GM23248 (cell line): Measurements from ENCODE around the gene LRRC4B. TPM values are rescaled to one million over a fixed set of nuclear protein-coding genes. Genes with fewer than 3 reads are reported as not detected.

Experiments
- DNase-seq: peaks from one replicate; pipeline ENCODE4 v3.0.0-alpha.2; 2015
- H2AFZ ChIP-seq: fragments of 200-600 bp; sonication (generic); 2 replicates; pipeline ENCODE4 v1.6.1; 2016; ENCODE audit warnings: antibody characterized with exemption
- H3F3A ChIP-seq: fragments of 200-600 bp; sonication (generic); 2 replicates; pipeline ENCODE4 v1.6.1; 2016; ENCODE audit warnings: mild to moderate bottlenecking, antibody characterized with exemption, mixed run types; ENCODE audit not compliant: insufficient read depth
- H3K27ac ChIP-seq: fragments of 200-600 bp; sonication (generic); 2 replicates; pipeline ENCODE4 v1.5.1; 2016; ENCODE audit warnings: mild to moderate bottlenecking
- H3K27me3 ChIP-seq: fragments of 200-600 bp; sonication (generic); replicated peaks from 2 replicates; pipeline ENCODE4 v1.6.1; 2016; ENCODE audit warnings: mild to moderate bottlenecking; ENCODE audit not compliant: insufficient read depth
- H3K36me3 ChIP-seq: fragments of 200-600 bp; sonication (generic); 2 replicates; pipeline ENCODE4 v1.6.1; 2016; ENCODE audit warnings: low read depth, mild to moderate bottlenecking
- H3K4me1 ChIP-seq: fragments of 200-600 bp; sonication (generic); 2 replicates; pipeline ENCODE4 v1.6.1; 2016; ENCODE audit warnings: mild to moderate bottlenecking; ENCODE audit not compliant: insufficient read depth
- H3K4me2 ChIP-seq: fragments of 200-600 bp; sonication (generic); one replicate; pipeline ENCODE4 v1.6.1; 2016; ENCODE audit warnings: mild to moderate bottlenecking; ENCODE audit not compliant: unreplicated experiment
- H3K4me3 ChIP-seq: fragments of 200-600 bp; sonication (generic); 2 replicates; pipeline ENCODE4 v1.5.1; 2016; ENCODE audit warnings: mild to moderate bottlenecking
- H3K79me2 ChIP-seq: fragments of 200-600 bp; sonication (generic); 2 replicates; pipeline ENCODE4 v1.6.1; 2016; ENCODE audit warnings: mild to moderate bottlenecking; ENCODE audit not compliant: insufficient read depth
- H3K9ac ChIP-seq: fragments of 200-600 bp; sonication (generic); 2 replicates; pipeline ENCODE4 v1.6.1; 2016; ENCODE audit warnings: mild to moderate bottlenecking
- H3K9me2 ChIP-seq: fragments of 200-600 bp; sonication (generic); 2 replicates; pipeline ENCODE4 v1.6.1; 2016; ENCODE audit warnings: mixed run types, mild to moderate bottlenecking, moderate library complexity; ENCODE audit not compliant: insufficient read depth
- H3K9me3 ChIP-seq: fragments of 200-600 bp; sonication (generic); one replicate; pipeline ENCODE4 v1.6.1; 2017; ENCODE audit warnings: low read depth
- H4K20me1 ChIP-seq: fragments of 200-600 bp; sonication (generic); 2 replicates; pipeline ENCODE4 v1.6.0; 2016; ENCODE audit not compliant: insufficient read depth
- EZH2 ChIP-seq: fragments of 200-600 bp; sonication (generic); IDR thresholded peaks from 2 replicates; pipeline ENCODE4 v1.6.1; 2018; ENCODE audit warnings: antibody characterized with exemption, mild to moderate bottlenecking; ENCODE audit not compliant: insufficient read depth, poor library complexity, severe bottlenecking
- EZH2phosphoT487 ChIP-seq: fragments of 200-600 bp; sonication (generic); IDR thresholded peaks from 2 replicates; pipeline ENCODE4 v1.6.1; 2018; ENCODE audit warnings: antibody characterized with exemption, moderate library complexity, mild to moderate bottlenecking, low read depth; ENCODE audit not compliant: insufficient read depth
- WGBS, 2 experiments: methylation state at CpG; one replicate each; pipeline ENCODE4 v1.1.6; 2015 to 2017; ENCODE audit warnings: low lambda C conversion rate in 2 of 2, low coverage in 1 of 2; ENCODE audit errors: missing lambda C conversion rate in 2 of 2; 5-methylcytosine and 5-hydroxymethylcytosine counted together
- in situ Hi-C: fragments of 300-500 bp; cut with MboI; formaldehyde crosslinking; loops from 2 replicates; pipeline ENCODE4 v1.15.0; 2020
- polyA plus RNA-seq: library from polyadenylated mRNA; unstranded; fragments of >200 nt; fragmentation: Nextera tagmentation; extraction: Ambion mirVana; gene quantifications from 2 replicates; pipeline ENCODE4 v1.2.1, GENCODE V29; 2016
- total RNA-seq: library from RNA; depleted of rRNA; stranded (reverse); fragments of >200 nt; shearing (Covaris generic); gene quantifications from 2 replicates; pipeline ENCODE4 v1.2.3, GENCODE V29; 2014

LRRC4B gene
- total and polyA plus RNA-seq, 2 experiments from 2014 or later, result not detected

- no peak for DNase-seq
- H3K9me3 ChIP-seq, result no peaks in the 10 kb centered on the region
- WGBS, 2 experiments, result 46 to 47% methylated on average over 11 to 12 of the region's 12 CpGs
- no peak overlapping the region for H3K4me2 ChIP-seq
- H3K36me3 ChIP-seq, result no peaks in the 10 kb centered on the region
- no peaks in the 10 kb centered on the region for H3K9me2 ChIP-seq
- H3K27ac ChIP-seq, result no peak overlapping the region
- TF ChIP-seq EZH2phosphoT487, result no peak
- TF ChIP-seq EZH2, result no peak
- H3K4me3 ChIP-seq, result no peak overlapping the region
- no peaks in the 10 kb centered on the region for H3F3A ChIP-seq
- no peaks in the 10 kb centered on the region for H4K20me1 ChIP-seq
- H2AFZ ChIP-seq, result no peak overlapping the region
- in situ Hi-C loops, result no loop called here
- no peaks in the 10 kb centered on the region for H3K4me1 ChIP-seq
- H3K9ac ChIP-seq, result no peak overlapping the region
- H3K27me3 ChIP-seq, result no peaks in the 10 kb centered on the region
- H3K79me2 ChIP-seq, result peaks cover 10% of the 10 kb centered on the region; the same call in 1 of the 2 replicates
These were observed 55.1 kb downstream of the LRRC4B start for GRCh38 chr19:50512999-50513745.

- Histone ChIP-seq H3K27me3 (no peaks in the 10 kb centered on the region), H3K27ac (no peak overlapping the region), H3K9ac (peak overlapping the region; percentile 89; the same call in 1 of the 2 replicates), H3K79me2 (peaks cover 10% of the 10 kb centered on the region; the same call in 1 of the 2 replicates), H2AFZ (peak overlapping the region; percentile 87; the same call in 1 of the 2 replicates), H3K4me3 (peak overlapping the region; percentile 86; the same call in 1 of the 2 replicates), H3K36me3 (no peaks in the 10 kb centered on the region), H3K9me3 (no peaks in the 10 kb centered on the region), H3K4me2 (peak overlapping the region; percentile 78), H3F3A (no peaks in the 10 kb centered on the region), H3K9me2 (no peaks in the 10 kb centered on the region), H3K4me1 (no peaks in the 10 kb centered on the region), H4K20me1 (no peaks in the 10 kb centered on the region)
- in situ Hi-C loops, result no loop called here
- DNase-seq, result no peak
- no peak for TF ChIP-seq EZH2
- no peak for TF ChIP-seq EZH2phosphoT487
- WGBS, 2 experiments, result 77 to 80% methylated on average over 31 to 34 of the region's 36 CpGs
These were observed 55.9 kb downstream of the LRRC4B start for GRCh38 chr19:50512112-50512998.

GRCh38 chr19:50511069-50511822, 57.0 kb downstream of the LRRC4B start, which contains the start of gene JOSD2:
TSS of gene JOSD2 (minus strand) at chr19:50511191. CDS start at chr19:50510431, 760 bp downstream.
- H2AFZ ChIP-seq, result peak within 1 kb of the TSS; percentile 87
- H3K9me2 ChIP-seq, result no peaks in the 10 kb centered on the region
- H3K9me3 ChIP-seq, result no peaks in the 10 kb centered on the region
- H3K79me2 ChIP-seq, result peaks cover 10% of the 10 kb centered on the region; the same call in 1 of the 2 replicates
- DNase-seq, result peak; percentile 100
- WGBS, 2 experiments, result 1 to 2% methylated on average over 59 to 64 of the region's 69 CpGs
- H3K9ac ChIP-seq, result peak within 1 kb of the TSS; percentile 89
- H4K20me1 ChIP-seq, result no peaks in the 10 kb centered on the region
- H3K4me3 ChIP-seq, result peak within 1 kb of the TSS; percentile 86
- H3K36me3 ChIP-seq, result no peaks in the 10 kb centered on the region
- in situ Hi-C loops, result no loop called here
- H3K4me2 ChIP-seq, result peak within 1 kb of the TSS; percentile 82
- H3F3A ChIP-seq, result no peaks in the 10 kb centered on the region
- peak within 1 kb of the TSS; percentile 36 for H3K27ac ChIP-seq
- no peak for TF ChIP-seq EZH2phosphoT487
- TF ChIP-seq EZH2, result no peak
- H3K4me1 ChIP-seq, result no peaks in the 10 kb centered on the region
- no peaks in the 10 kb centered on the region for H3K27me3 ChIP-seq

GRCh38 chr19:50510700-50511068, 57.6 kb downstream of the LRRC4B start:
- peaks cover 10% of the 10 kb centered on the region; the same call in 1 of the 2 replicates for H3K79me2 ChIP-seq
- no peaks in the 10 kb centered on the region for H3K9me3 ChIP-seq
- peak overlapping the region; percentile 77 for H2AFZ ChIP-seq
- peak overlapping the region; percentile 82 for H3K4me2 ChIP-seq
- H3K27me3 ChIP-seq, result no peaks in the 10 kb centered on the region
- no peaks in the 10 kb centered on the region for H3F3A ChIP-seq
- 0 out of 2 replicates have a peak overlapping the region, but pooled peaks have one; percentile 28 for H3K27ac ChIP-seq
- no peaks in the 10 kb centered on the region for H4K20me1 ChIP-seq
- peak overlapping the region; percentile 86 for H3K4me3 ChIP-seq
- H3K36me3 ChIP-seq, result no peaks in the 10 kb centered on the region
- WGBS, 2 experiments, result 1 to 2% methylated on average over 9 to 10 of the region's 10 CpGs
- H3K9ac ChIP-seq, result peak overlapping the region; percentile 89
- H3K4me1 ChIP-seq, result no peaks in the 10 kb centered on the region
- in situ Hi-C loops, result no loop called here
- H3K9me2 ChIP-seq, result no peaks in the 10 kb centered on the region
- DNase-seq, result no peak
- TF ChIP-seq EZH2 (no peak), EZH2phosphoT487 (no peak)
